GM18508 (cell line): ENCODE data around the gene CCNK.

Experiments
- ATAC-seq: cut with Tn5 transposase; IDR thresholded peaks from one replicate; pipeline ENCODE4 v1.9.1; 2021; ENCODE audit warnings: moderate number of reproducible peaks; ENCODE audit not compliant: insufficient read depth, unreplicated experiment

The CCNK gene

GRCh38 chr14:99548255-99548654 is 67.0 kb downstream of the CCNK start:
- no peak for ATAC-seq

DNA sequence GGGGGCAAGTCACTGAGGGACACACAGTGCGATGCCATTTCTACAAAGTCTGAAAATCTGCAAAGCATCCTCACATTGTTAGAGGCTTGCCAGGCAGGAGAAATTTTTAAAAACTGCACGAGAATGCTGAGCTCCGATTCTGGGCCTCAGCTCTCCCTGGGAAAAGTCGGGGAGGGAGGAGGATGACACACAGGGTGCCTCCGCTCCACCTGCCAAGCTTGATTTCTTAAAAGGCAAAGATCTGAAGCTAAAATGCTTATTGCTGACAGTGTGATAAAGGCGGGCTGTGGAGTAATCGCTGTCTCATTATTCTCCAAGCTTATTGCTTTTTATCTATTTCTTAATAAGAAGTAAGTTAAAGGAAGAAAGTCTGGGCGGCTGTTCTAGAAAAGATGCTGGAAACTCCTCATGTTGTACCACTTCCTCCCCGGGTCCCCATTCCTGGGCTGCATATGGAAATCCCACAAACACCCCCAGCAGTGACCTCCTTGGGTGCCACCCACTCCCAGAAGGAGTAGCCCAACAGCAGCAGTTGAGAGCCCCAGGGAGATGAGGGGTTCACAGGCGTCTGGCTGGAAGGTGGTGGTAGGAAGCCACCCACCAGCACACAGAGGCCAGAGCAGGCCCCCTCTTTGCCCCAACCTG is 67.8 kb downstream of the CCNK start:
- ATAC-seq, result no peak

- ATAC-seq, result no peak
These were observed 68.5 kb downstream of the CCNK start for GRCh38 chr14:99549684-99550083.

DNA sequence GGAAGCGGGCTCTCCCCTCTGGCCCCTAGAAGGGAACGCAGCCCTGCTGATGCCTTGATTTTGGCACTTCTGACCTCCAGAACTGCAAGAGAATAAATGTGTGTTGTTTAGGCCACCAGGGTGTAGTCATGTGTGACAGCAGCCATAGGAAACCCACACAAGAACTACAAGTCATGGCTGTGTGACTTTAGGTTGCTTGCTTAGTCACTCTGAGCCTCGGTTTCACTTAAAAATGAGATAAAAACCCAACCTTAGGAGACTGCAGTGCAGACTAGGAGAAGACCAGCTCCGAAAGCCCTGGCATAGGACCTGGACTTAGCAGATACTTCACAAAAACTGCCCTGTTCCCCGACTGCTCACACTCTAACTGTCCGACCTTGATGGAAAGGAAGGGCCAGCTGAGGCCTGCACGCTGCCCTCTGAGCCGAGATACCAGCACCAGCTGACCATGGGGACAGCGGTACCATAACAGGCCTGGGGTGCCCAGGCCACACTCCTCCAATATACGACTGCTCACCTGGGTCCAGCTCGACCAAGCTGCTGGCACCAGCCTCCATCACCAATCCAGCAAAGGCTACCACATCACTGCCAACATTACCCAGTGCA is 69.3 kb downstream of the CCNK start:
- no peak for ATAC-seq

GRCh38 chr14:99551034-99551922 is 70.1 kb downstream of the CCNK start:
- no peak for ATAC-seq

DNA sequence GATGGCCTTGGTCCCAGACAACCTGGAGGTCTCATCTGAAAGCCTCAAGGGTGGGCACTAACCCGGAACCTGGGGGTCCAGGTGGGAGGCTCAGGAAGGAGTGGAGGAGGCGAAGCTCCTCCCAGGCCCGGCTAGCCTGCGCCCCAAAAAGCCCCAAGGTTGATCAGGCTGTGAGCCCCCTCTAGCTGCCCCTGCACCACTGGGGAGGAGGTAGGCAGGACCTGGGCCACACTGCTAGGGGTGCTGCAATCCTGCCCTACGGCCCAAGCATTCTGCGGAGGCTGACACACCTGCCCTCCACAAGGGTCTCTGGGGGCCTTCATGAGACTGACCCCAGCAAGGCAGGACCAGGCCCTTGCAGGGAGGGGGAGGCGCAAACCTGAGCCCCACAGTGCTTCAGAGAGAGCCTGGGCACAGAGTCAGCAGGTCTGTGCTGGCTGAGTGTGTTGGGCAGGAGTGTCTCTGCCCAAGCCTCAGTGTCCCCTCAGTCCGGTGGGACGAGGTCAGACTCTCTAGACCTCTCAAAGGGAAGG is 70.9 kb downstream of the CCNK start:
- no peak for ATAC-seq

DNA sequence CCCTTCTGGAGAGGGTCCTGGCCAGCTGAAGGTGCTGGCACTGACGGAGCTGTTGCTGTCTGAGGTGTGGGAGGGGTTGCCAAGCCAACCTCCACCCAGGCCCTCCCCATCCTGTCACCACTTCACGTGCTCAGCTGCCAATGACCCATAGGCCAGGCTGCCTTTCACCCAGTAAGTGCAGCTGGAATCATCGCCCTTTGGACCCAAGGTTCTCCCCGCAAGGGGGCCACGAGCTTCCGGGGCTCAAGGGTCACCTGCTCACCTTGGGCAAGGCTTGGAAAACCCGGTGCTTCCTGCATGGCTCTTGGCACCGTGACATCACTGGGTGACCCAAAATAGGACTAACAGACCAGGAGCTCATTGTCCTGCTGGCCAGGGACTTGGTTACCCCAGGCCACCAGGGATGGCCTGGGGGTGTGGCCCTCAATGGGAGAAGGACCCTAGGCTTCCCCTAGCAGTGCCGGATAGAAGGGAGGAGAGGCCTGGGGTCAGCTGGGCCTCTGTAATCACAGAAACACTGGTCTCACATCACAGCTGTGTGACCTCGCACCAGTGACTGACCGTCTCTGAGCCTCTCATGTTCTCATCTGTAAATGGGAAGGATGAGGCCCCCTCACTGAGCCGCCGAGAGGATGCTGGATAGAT is 71.5 kb downstream of the CCNK start:
- no peak for ATAC-seq

GRCh38 chr14:99554184-99554583 is 73.0 kb downstream of the CCNK start:
- no peak for ATAC-seq

DNA sequence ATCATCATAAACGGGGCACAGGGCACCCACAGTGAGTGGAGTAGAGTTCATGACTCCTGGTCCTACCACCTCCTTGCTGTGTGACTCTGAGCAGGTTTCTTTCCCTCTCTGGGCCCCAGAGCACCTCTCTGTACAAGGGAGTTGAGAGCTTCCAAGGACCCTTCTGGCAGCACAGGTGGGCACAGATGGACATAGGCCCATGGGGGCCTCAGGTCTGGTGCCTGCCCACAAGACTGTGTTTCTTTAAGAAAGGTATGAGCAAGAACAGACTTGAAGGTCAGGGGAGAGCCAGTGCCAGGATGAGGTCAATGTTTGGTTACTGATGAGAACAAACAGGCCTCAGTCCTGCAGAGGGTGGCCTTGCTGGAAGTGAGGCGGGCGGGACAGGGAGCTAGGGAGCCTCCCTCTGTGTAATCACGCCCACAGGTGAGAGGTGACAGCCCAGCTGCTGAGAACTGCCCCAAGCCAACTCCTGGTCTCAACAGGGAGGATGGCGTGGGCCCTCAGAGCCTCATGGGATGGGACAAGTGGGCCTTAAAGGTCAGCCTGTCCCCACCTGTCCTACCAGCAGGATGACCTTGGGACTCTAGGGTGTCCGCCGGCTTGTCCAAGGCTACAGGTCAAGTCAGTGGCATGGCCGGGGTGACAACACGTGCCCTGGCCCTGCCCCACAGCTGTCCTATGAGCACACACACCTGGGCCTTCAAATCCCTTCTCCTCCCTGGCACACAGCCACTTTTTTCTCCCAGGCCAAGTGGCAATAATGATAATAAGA is 73.7 kb downstream of the CCNK start:
- ATAC-seq, result no peak

DNA sequence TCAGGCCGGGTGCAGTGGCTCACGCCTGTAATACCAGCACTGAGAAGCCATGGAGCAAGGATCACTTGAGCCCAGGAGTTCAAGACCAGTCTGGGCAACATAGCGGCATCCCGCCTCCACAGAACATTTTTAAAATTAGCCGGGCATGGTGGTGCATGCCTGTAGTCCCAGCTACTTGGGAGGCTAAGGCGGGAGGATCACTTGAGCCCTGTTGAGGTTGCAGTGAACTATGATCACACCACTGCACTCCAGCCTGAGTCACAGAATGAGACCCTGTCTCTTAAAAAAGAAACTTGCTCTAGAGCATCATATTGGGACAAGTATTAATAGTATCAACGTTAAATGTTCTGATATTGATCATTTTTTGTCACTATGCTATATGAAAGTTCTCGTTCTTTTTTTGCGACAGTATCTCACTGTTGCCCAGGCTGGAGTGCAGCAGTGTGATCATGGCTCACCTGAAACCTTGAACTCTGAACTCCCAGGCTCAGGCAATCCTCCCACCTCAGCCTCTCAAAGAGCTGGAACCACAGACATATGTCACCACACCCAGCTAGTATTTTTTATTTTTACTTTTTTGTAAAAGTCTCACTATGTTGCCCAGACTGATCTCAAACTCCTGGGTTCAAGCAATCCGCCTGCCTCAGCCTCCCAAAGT is 75.1 kb downstream of the CCNK start:
- ATAC-seq, result no peak

GRCh38 chr14:99559286-99559990 is 78.2 kb downstream of the CCNK start:
- ATAC-seq, result no peak

- no peak for ATAC-seq
These were observed 79.2 kb downstream of the CCNK start for GRCh38 chr14:99560403-99560802.

DNA sequence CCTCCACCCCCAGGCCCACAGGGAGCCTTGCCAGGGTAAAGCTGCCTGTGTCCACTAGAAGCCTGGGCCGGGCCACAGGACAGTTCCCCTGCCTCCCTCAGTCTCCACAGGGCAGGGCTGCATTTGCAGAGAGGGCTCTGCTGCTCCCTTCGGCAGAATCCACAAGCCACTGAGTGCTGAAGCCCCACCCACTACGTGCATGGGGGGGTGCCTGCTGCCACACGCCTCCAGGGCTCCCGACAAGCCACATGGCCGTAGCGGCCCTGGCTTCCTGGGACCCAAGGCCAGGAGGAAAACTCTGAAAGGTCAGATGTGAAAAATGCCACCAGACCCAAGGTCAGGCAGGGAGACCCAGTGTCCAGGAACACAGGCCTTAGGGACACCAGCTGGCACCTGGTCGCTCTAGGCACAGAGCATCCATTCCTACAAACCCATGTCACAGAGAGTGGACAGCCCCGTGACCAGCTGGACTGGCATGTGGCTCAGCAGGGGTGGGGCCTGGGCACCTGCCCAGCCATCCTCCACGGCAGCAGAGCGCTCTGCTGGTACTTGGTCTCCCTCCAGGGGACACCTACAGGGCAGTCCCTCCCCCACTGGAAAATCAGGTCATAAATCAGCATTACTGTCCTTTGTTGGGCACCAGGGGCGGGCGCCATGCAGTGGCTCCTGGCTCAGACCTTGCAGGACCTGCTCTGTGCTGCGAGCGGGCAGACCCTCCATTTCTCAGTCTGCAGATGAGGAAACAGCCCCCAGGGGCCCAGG is 79.9 kb downstream of the CCNK start:
- no peak for ATAC-seq

DNA sequence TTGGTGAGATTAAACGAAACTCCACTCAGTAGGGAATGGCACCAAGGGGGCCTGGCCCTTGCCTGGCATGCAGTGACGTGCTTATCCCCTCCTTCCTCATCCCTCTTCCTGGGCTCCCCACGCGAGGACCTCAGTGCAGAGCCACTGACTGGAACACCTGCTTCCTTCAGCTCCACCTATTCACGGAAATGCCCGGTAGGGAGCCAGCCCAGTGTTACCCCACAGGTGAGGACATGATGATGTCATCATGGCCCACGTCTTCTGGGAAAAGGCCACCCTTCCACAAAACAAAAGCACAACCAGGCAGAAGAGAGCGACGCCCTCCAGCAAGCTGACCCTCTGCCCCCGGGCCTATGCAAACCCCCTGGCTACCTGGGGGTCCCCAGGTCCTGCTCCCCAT is 80.7 kb downstream of the CCNK start:
- ATAC-seq, result no peak
